BLaER1 treated with 17β-estradiol and CSF1 and Interleukin-3, amounts not matched to agents 10 nM and 100 nM (cell line): ENCODE results near the gene TARBP1.
"Not testable (repeated sequence)": the region's sequence is repeated elsewhere in the genome, so short reads cannot be mapped to it uniquely, and the experiment has no call there.

ENCODE experiments used
- H3K27ac ChIP-seq, 11 experiments: shearing (Covaris generic); formaldehyde crosslinking; 2 replicates each; pipeline ENCODE4 v1.8.1; 2022
- H3K27me3 ChIP-seq, 11 experiments: shearing (Covaris generic); formaldehyde crosslinking; 2 replicates each; pipeline ENCODE4 v1.8.1; 2022
- H3K36me3 ChIP-seq, 11 experiments: shearing (Covaris generic); formaldehyde crosslinking; 2 replicates each; pipeline ENCODE4 v1.8.1; 2022
- H3K4me1 ChIP-seq, 10 experiments: shearing (Covaris generic); formaldehyde crosslinking; 2 replicates each; pipeline ENCODE4 v1.8.1; 2022
- H3K4me2 ChIP-seq, 11 experiments: shearing (Covaris generic); formaldehyde crosslinking; 2 replicates each; pipeline ENCODE4 v1.8.1; 2022
- H3K4me3 ChIP-seq, 10 experiments: shearing (Covaris generic); formaldehyde crosslinking; 2 replicates each; pipeline ENCODE4 v1.8.1; 2022
- H3K9ac ChIP-seq, 11 experiments: shearing (Covaris generic); formaldehyde crosslinking; 2 replicates each; pipeline ENCODE4 v1.8.1; 2022
- H3K9me3 ChIP-seq, 11 experiments: shearing (Covaris generic); formaldehyde crosslinking; replicated peaks in 1 of 11; 2 replicates each; pipeline ENCODE4 v1.8.1; 2022
- H4K20me1 ChIP-seq, 11 experiments: shearing (Covaris generic); formaldehyde crosslinking; 2 replicates each; pipeline ENCODE4 v1.8.1; 2022
- Cebpa-rat ChIP-seq, 11 experiments: shearing (Covaris generic); IDR thresholded peaks; 2 replicates each; pipeline ENCODE4 v1.8.1; 2022

The TARBP1 gene

GRCh38 chr1:234507626-234508387, 28.8 kb upstream of the TARBP1 start:
- Histone ChIP-seq H4K20me1 (no peaks in the 10 kb centered on the region), H3K4me3 (no peak overlapping the region), H3K4me1 (peaks cover 40 to 73% (median 51%) of the 10 kb centered on the region in 10 experiments), H3K27me3 (no peaks in the 10 kb centered on the region), H3K27ac (peak overlapping the region in 4 of 11 experiments; percentile 0 to 31 (median 22); a peak in 3 of 22 replicates), H3K9me3 (peaks cover 10 to 40% (median 27%) of the 10 kb centered on the region in 11 experiments; a peak in 21 of 22 replicates), H3K9ac (no peak overlapping the region), H3K4me2 (peak overlapping the region; percentile 22 to 70 (median 49); a peak in 21 of 22 replicates), H3K36me3 (no peaks in the 10 kb centered on the region)
- TF ChIP-seq Cebpa-rat (IDR thresholded peaks at IDR 0.05): no peak

DNA sequence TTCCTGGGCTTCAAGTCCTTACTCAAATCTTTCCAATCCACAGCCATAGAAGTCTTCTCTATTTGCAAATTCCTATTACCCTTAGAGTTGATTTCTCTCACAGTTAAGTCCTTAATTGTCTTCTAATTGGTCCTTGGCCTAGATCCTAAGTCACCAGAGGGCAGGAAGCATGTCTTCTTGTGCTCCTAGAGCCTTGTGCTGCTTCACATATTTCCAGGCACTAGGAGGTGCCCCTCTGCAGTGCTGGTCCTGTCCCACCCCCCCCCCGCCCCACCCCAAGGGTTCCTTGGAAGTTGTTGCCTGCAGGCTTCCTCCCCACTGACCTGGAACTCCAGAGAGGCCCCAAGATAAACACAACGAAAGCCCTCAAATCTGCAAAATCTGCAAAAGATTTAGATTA, 28.1 kb upstream of the TARBP1 start:
- H3K9me3 ChIP-seq: peaks cover 10 to 40% (median 27%) of the 10 kb centered on the region in 11 experiments; a peak in 21 of 22 replicates
- H3K27me3 ChIP-seq: no peaks in the 10 kb centered on the region
- H3K9ac ChIP-seq: no peak overlapping the region
- peaks cover 33 to 69% (median 45%) of the 10 kb centered on the region in 10 experiments for H3K4me1 ChIP-seq
- no peak overlapping the region for H3K27ac ChIP-seq
- no peak overlapping the region for H3K4me3 ChIP-seq
- no peak for TF ChIP-seq Cebpa-rat (IDR thresholded peaks at IDR 0.05)
- no peaks in the 10 kb centered on the region for H3K36me3 ChIP-seq
- no peaks in the 10 kb centered on the region for H4K20me1 ChIP-seq
- H3K4me2 ChIP-seq: no peak overlapping the region

DNA sequence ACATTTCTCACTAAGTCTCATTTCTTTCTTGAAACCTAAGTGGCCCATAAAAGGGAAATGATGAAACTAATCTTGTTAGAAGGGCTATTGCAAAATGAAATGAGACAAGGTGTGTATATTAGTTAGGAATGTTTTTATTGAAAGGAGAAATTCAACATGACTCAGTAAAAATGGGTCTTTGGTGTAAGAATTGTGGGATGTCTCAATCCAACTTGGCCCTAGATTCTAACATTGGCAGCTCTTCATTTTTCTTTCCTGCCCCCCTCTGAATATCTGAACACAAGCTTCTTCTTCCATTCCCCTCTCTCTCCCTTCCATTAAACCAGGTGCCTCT, 26.8 kb upstream of the TARBP1 start:
- H3K9me3 ChIP-seq: peaks cover 10 to 40% (median 27%) of the 10 kb centered on the region in 11 experiments; a peak in 21 of 22 replicates
- H3K4me3 ChIP-seq: no peak overlapping the region
- H4K20me1 ChIP-seq: no peaks in the 10 kb centered on the region
- H3K4me1 ChIP-seq: peaks cover 37 to 66% (median 48%) of the 10 kb centered on the region in 10 experiments
- H3K36me3 ChIP-seq: no peaks in the 10 kb centered on the region
- H3K9ac ChIP-seq: no peak overlapping the region
- no peaks in the 10 kb centered on the region for H3K27me3 ChIP-seq
- H3K4me2 ChIP-seq: peak overlapping the region in 4 of 11 experiments; percentile 1 to 27 (median 16); a peak in 4 of 22 replicates
- H3K27ac ChIP-seq: peak overlapping the region in 2 of 11 experiments; percentile 17 to 25; a peak in 1 of 22 replicates
- TF ChIP-seq Cebpa-rat (IDR thresholded peaks at IDR 0.05): no peak

GRCh38 chr1:234504969-234505768, 26.2 kb upstream of the TARBP1 start:
- H3K4me3 ChIP-seq: no peak overlapping the region
- TF ChIP-seq Cebpa-rat (IDR thresholded peaks at IDR 0.05): no peak
- peak overlapping the region in 4 of 11 experiments; percentile 1 to 27 (median 16); a peak in 4 of 22 replicates for H3K4me2 ChIP-seq
- peak overlapping the region in 3 of 11 experiments; percentile 7 to 25 (median 17); a peak in 2 of 22 replicates for H3K27ac ChIP-seq
- no peak overlapping the region for H3K9ac ChIP-seq
- no peaks in the 10 kb centered on the region for H3K36me3 ChIP-seq
- H4K20me1 ChIP-seq: no peaks in the 10 kb centered on the region
- H3K4me1 ChIP-seq: peaks cover 42 to 68% (median 53%) of the 10 kb centered on the region in 10 experiments
- H3K27me3 ChIP-seq: no peaks in the 10 kb centered on the region
- H3K9me3 ChIP-seq: peaks cover 10 to 40% (median 27%) of the 10 kb centered on the region in 11 experiments; a peak in 21 of 22 replicates

GRCh38 chr1:234504251-234504650, 25.3 kb upstream of the TARBP1 start:
- not testable (repeated sequence) for H4K20me1 ChIP-seq, H3K36me3 ChIP-seq, H3K9ac ChIP-seq, H3K27me3 ChIP-seq, H3K27ac ChIP-seq, H3K4me3 ChIP-seq, H3K4me2 ChIP-seq
- Histone ChIP-seq H3K9me3 (peaks cover 10 to 40% (median 27%) of the 10 kb centered on the region in 11 experiments; a peak in 21 of 22 replicates), H3K4me1 (peaks cover 42 to 68% (median 53%) of the 10 kb centered on the region in 10 experiments)

DNA sequence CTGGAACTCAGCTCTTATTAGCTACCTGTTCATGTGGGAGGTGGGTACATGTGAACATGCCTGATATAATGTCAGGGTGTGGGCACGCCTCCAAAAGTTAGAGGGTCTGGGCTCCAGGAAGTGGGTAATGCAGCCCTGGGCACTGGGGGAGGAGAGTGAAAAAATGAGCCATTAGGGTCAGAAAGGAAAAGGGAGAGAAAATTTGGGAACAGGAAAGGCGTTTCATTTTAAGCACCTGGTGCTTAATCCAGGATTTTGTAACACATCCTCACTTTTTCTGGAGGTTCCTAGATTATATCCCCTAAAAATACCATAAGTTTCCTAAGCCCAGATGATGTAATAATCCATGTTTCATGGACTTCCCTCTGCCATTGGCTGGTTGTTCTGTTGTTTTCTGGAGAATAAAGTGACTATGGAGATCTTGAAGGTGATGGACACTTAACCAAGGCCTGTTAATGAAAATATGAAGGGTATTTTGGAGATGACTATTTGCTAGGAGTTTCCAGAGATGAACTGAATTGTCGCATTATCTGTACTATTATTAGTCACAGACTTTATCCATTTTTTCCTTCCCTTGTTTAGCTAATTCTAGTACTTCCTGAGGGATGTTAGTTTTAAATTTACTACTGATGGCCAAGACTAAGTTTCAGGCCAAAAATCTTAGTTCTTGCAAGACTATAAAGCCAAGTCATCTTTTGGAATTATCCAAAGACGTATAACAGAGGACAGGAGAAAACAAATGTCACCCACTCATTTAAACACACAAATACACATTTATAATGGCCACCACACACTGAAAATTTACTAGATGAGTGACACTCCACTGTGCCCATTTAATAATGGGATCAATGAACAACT, 24.4 kb upstream of the TARBP1 start:
- TF ChIP-seq Cebpa-rat (IDR thresholded peaks at IDR 0.05): no peak
- Histone ChIP-seq H3K9ac (no peak overlapping the region), H3K4me2 (peak overlapping the region in 5 of 11 experiments; percentile 3 to 28 (median 16); a peak in 6 of 22 replicates), H3K4me3 (no peak overlapping the region), H3K9me3 (peaks cover 10 to 40% (median 27%) of the 10 kb centered on the region in 11 experiments; a peak in 21 of 22 replicates), H3K4me1 (peaks cover 45 to 69% (median 55%) of the 10 kb centered on the region in 10 experiments), H3K36me3 (no peaks in the 10 kb centered on the region), H3K27ac (no peak overlapping the region), H3K27me3 (no peaks in the 10 kb centered on the region), H4K20me1 (no peaks in the 10 kb centered on the region)

- no peak for TF ChIP-seq Cebpa-rat (IDR thresholded peaks at IDR 0.05)
- H3K27ac ChIP-seq: peak overlapping the region in 1 of 11 experiments; percentile 8; a peak in 1 of 22 replicates
These were observed 23.8 kb upstream of the TARBP1 start for GRCh38 chr1:234502785-234503184.

GRCh38 chr1:234500269-234500668, 21.3 kb upstream of the TARBP1 start:
- H3K36me3 ChIP-seq: no peaks in the 10 kb centered on the region
- no peaks in the 10 kb centered on the region for H4K20me1 ChIP-seq
- H3K4me3 ChIP-seq: peak overlapping the region in 3 of 10 experiments; percentile 4 to 33 (median 25); a peak in 4 of 20 replicates
- TF ChIP-seq Cebpa-rat (IDR thresholded peaks at IDR 0.05): no peak
- no peaks in the 10 kb centered on the region for H3K27me3 ChIP-seq
- H3K4me2 ChIP-seq: peak overlapping the region; percentile 71 to 91 (median 85)
- peaks cover 10 to 23% (median 20%) of the 10 kb centered on the region in 11 experiments; a peak in 21 of 22 replicates for H3K9me3 ChIP-seq
- H3K4me1 ChIP-seq: peaks cover 54 to 74% (median 69%) of the 10 kb centered on the region in 10 experiments
- H3K27ac ChIP-seq: peak overlapping the region; percentile 73 to 90 (median 85)
- H3K9ac ChIP-seq: peak overlapping the region; percentile 56 to 79 (median 73); a peak in 19 of 22 replicates

More at GRCh38 chr1:234502785-234503184, 23.8 kb upstream of the TARBP1 start:
- Histone ChIP-seq H3K4me1 (peaks cover 45 to 69% (median 55%) of the 10 kb centered on the region in 10 experiments), H3K36me3 (no peaks in the 10 kb centered on the region), H3K4me3 (no peak overlapping the region), H3K4me2 (peak overlapping the region in 4 of 11 experiments; percentile 3 to 28 (median 12); a peak in 3 of 22 replicates), H3K27me3 (no peaks in the 10 kb centered on the region), H4K20me1 (no peaks in the 10 kb centered on the region), H3K9me3 (peaks cover 10 to 40% (median 27%) of the 10 kb centered on the region in 11 experiments; a peak in 21 of 22 replicates), H3K9ac (no peak overlapping the region)
